ENCODE results near the gene MAPKAPK3.

DNA sequence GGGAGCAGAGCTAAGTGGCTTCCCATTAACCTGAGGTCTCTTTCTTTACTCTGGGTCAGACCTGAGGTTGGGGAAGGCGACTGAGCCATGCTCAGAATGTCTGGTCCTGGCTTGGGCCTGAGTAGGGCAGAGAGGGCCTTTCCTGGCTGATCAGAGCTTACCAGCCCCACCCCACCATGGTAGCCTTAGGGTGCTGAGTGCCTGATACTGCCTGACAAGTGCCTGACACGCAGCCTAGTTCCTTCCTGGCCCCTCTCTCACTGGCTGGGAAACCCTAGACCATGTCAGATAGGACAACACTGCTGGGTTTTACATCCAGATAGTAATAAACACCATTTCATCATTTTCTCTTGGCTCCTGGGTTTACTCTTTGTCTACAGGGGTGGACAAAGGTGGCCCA is 32.0 kb downstream of the MAPKAPK3 start:
- TF ChIP-seq, protein P1, sequence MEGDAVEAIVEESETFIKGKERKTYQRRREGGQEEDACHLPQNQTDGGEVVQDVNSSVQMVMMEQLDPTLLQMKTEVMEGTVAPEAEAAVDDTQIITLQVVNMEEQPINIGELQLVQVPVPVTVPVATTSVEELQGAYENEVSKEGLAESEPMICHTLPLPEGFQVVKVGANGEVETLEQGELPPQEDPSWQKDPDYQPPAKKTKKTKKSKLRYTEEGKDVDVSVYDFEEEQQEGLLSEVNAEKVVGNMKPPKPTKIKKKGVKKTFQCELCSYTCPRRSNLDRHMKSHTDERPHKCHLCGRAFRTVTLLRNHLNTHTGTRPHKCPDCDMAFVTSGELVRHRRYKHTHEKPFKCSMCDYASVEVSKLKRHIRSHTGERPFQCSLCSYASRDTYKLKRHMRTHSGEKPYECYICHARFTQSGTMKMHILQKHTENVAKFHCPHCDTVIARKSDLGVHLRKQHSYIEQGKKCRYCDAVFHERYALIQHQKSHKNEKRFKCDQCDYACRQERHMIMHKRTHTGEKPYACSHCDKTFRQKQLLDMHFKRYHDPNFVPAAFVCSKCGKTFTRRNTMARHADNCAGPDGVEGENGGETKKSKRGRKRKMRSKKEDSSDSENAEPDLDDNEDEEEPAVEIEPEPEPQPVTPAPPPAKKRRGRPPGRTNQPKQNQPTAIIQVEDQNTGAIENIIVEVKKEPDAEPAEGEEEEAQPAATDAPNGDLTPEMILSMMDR (conservative IDR thresholded peaks at IDR 0.05; ENCODE audit: low read length) = no peak
- no peak for TF ChIP-seq EZH2phosphoT487 (IDR thresholded peaks at IDR 0.05; ENCODE audit: borderline replicate concordance)
